CD4-positive, alpha-beta T cell treated with Interleukin-1 beta for 1 hour (primary cell): ENCODE measurements around the gene EDIL3.

Experiments
- DNase-seq, 2 donors: peaks; one replicate each; pipeline ENCODE4 v3.0.0-alpha.2; 2020 to 2022

The EDIL3 gene

GRCh38 chr5:84149094-84149493 is 235.6 kb downstream of the EDIL3 start:
- DNase-seq = no peak

GRCh38 chr5:84148651-84149050 is 236.0 kb downstream of the EDIL3 start:
- DNase-seq = no peak

GRCh38 chr5:84137541-84137940 is 247.1 kb downstream of the EDIL3 start:
- no peak for DNase-seq

- no peak for DNase-seq
These were observed 253.3 kb downstream of the EDIL3 start for GRCh38 chr5:84131372-84131771.

GRCh38 chr5:84130006-84130580 is 254.6 kb downstream of the EDIL3 start:
- no peak for DNase-seq

- no peak for DNase-seq
These were observed 259.5 kb downstream of the EDIL3 start for GRCh38 chr5:84125216-84125615.

GRCh38 chr5:84119252-84119651 is 265.4 kb downstream of the EDIL3 start:
- DNase-seq = no peak

- no peak for DNase-seq
These were observed 266.1 kb downstream of the EDIL3 start for GRCh38 chr5:84118551-84118950.

- no peak for DNase-seq
These were observed 269.0 kb downstream of the EDIL3 start for GRCh38 chr5:84115727-84116126.

- DNase-seq = no peak
These were observed 271.2 kb downstream of the EDIL3 start for GRCh38 chr5:84113246-84114105.

- no peak for DNase-seq
These were observed 291.9 kb downstream of the EDIL3 start for GRCh38 chr5:84092738-84093137.

GRCh38 chr5:84091127-84091799 is 293.4 kb downstream of the EDIL3 start:
- no peak for DNase-seq

GRCh38 chr5:84088996-84089395 is 295.7 kb downstream of the EDIL3 start:
- DNase-seq = no peak

GRCh38 chr5:84086511-84086910 is 298.2 kb downstream of the EDIL3 start:
- DNase-seq = no peak

- DNase-seq = no peak
These were observed 299.2 kb downstream of the EDIL3 start for GRCh38 chr5:84085387-84086041.

- DNase-seq = no peak
These were observed 303.8 kb downstream of the EDIL3 start for GRCh38 chr5:84080908-84081307.

- no peak for DNase-seq
These were observed 312.3 kb downstream of the EDIL3 start for GRCh38 chr5:84072339-84072738.

- no peak for DNase-seq
These were observed 315.0 kb downstream of the EDIL3 start for GRCh38 chr5:84069608-84070179.

GRCh38 chr5:84063041-84063440 is 321.6 kb downstream of the EDIL3 start:
- no peak for DNase-seq

- DNase-seq = no peak
These were observed 325.0 kb downstream of the EDIL3 start for GRCh38 chr5:84059672-84060071.

GRCh38 chr5:84058561-84058960 is 326.1 kb downstream of the EDIL3 start:
- DNase-seq = no peak

- no peak for DNase-seq
These were observed 327.5 kb downstream of the EDIL3 start for GRCh38 chr5:84057211-84057610.

GRCh38 chr5:84045964-84046363 is 338.7 kb downstream of the EDIL3 start:
- DNase-seq = no peak
